Chondrocyte (in vitro differentiated cells): ENCODE results near the gene MTM1. TPM values are rescaled to one million over a fixed set of nuclear protein-coding genes. Genes with fewer than 3 reads are reported as not detected.

Experiments used
- DNase-seq: peaks from one replicate; pipeline ENCODE4 v3.0.0; 2021; ENCODE audit warnings: mixed read lengths, low spot score
- H3K27ac Mint-ChIP-seq: one replicate; pipeline ENCODE4 v1.8.0; 2021; ENCODE audit warnings: mild to moderate bottlenecking, moderate library complexity, mixed read lengths; ENCODE audit not compliant: unreplicated experiment
- H3K27me3 Mint-ChIP-seq: 2 replicates; pipeline ENCODE4 v1.8.0; 2021; ENCODE audit warnings: low read depth, mixed read lengths
- H3K36me3 Mint-ChIP-seq: 2 replicates; pipeline ENCODE4 v1.8.0; 2021; ENCODE audit warnings: low read depth, mixed read lengths
- H3K4me1 Mint-ChIP-seq: 2 replicates; pipeline ENCODE4 v1.8.0; 2021; ENCODE audit warnings: low read depth, mild to moderate bottlenecking, mixed read lengths
- H3K4me3 Mint-ChIP-seq: one replicate; pipeline ENCODE4 v1.8.0; 2021; ENCODE audit warnings: mild to moderate bottlenecking, moderate library complexity, mixed read lengths; ENCODE audit not compliant: unreplicated experiment
- H3K9me3 Mint-ChIP-seq: 2 replicates; pipeline ENCODE4 v1.8.0; 2021; ENCODE audit warnings: low read depth, mixed read lengths
- CTCF ChIP-seq: fragments of 200-600 bp; sonication (generic); IDR thresholded peaks from 2 replicates; pipeline ENCODE4 v1.5.0; 2021; ENCODE audit warnings: antibody characterized with exemption, mild to moderate bottlenecking, moderate library complexity
- total RNA-seq: library from RNA; stranded (reverse); gene quantifications from 3 replicates; pipeline ENCODE4 v1.2.1, GENCODE V29; 2021

Gene MTM1
- total RNA-seq, 1 donor from 2014 or later, result 10.1 TPM

GRCh38 chrX:150700107-150700506, 131.7 kb downstream of the MTM1 start:
- DNase-seq, result no peak
- no peaks in the 10 kb centered on the region for H3K27me3 Mint-ChIP-seq
- no peak for TF ChIP-seq CTCF
- H3K36me3 Mint-ChIP-seq, result peaks cover 2% of the 10 kb centered on the region
- H3K9me3 Mint-ChIP-seq, result peaks cover 8% of the 10 kb centered on the region
- H3K4me3 Mint-ChIP-seq, result no peak overlapping the region
- peaks cover 36% of the 10 kb centered on the region for H3K4me1 Mint-ChIP-seq
- H3K27ac Mint-ChIP-seq, result no peak overlapping the region

GRCh38 chrX:150701377-150701776, 133.0 kb downstream of the MTM1 start:
- DNase-seq, result no peak
- Mint-ChIP-seq H3K36me3 (peaks cover 6% of the 10 kb centered on the region), H3K27ac (no peak overlapping the region), H3K27me3 (no peaks in the 10 kb centered on the region), H3K4me1 (peaks cover 27% of the 10 kb centered on the region), H3K9me3 (peaks cover 10% of the 10 kb centered on the region), H3K4me3 (no peak overlapping the region)
- TF ChIP-seq CTCF, result no peak

DNA sequence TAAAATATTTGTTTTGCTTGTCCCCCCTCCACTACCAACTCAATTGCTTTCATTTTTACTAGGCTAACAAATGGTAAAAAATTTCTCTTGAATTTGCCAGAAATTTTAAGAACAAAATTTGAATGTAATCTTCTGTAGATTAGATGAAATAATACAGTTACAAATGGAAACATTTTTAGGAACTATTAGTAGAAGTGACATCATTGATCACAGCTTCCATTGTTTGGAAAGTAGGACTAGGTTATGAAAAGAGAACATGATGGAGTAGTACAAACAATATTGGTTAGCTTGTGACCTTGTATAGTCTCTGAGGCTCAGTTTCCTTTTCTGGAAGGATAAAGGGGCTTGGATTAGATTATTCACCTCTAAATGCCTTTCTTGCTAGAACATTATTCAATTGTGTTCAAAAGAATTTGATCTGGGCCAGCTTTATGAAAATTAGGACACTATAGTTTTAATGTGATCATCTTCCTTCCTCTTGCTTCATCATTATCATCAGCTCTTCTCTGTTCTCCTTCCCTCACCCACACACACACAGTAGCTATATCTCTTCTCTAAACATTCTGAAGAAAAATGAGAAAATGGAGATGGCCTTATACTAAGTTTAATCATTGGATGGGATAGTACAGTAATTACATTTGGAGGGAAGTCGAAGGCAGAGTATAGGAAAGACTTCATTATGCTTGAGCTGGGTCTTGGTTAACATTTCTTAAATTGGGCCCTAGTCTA, 134.7 kb downstream of the MTM1 start:
- H3K36me3 Mint-ChIP-seq, result peaks cover 8% of the 10 kb centered on the region
- no peaks in the 10 kb centered on the region for H3K27me3 Mint-ChIP-seq
- peaks cover 10% of the 10 kb centered on the region for H3K9me3 Mint-ChIP-seq
- no peak overlapping the region for H3K4me3 Mint-ChIP-seq
- peak overlapping the region; percentile 87 for H3K27ac Mint-ChIP-seq
- DNase-seq, result no peak
- peaks cover 18% of the 10 kb centered on the region for H3K4me1 Mint-ChIP-seq
- no peak for TF ChIP-seq CTCF

DNA sequence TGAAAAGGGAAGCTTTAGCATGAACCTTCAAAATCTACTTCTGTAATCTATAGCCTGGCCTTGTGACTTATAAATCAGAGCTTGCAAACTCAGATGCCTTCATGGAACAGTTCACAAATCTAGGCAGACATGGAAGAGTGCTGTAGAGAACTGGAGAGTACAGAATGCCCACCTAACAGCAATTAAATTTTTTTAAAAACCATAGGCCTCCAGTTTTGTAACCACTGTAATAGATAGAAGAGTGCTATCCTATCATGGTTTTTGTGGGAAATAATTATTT, 135.2 kb downstream of the MTM1 start:
- Mint-ChIP-seq H3K9me3 (peaks cover 10% of the 10 kb centered on the region), H3K36me3 (peaks cover 8% of the 10 kb centered on the region), H3K4me1 (peaks cover 18% of the 10 kb centered on the region), H3K27ac (peak overlapping the region; percentile 87), H3K27me3 (no peaks in the 10 kb centered on the region), H3K4me3 (no peak overlapping the region)
- TF ChIP-seq CTCF, result no peak
- no peak for DNase-seq

- no peak for DNase-seq
- Mint-ChIP-seq H3K36me3 (peaks cover 8% of the 10 kb centered on the region), H3K27ac (peak overlapping the region; percentile 87), H3K4me1 (peaks cover 18% of the 10 kb centered on the region), H3K9me3 (peaks cover 10% of the 10 kb centered on the region), H3K27me3 (no peaks in the 10 kb centered on the region), H3K4me3 (no peak overlapping the region)
- no peak for TF ChIP-seq CTCF
Observed at GRCh38 chrX:150704030-150704613, 135.7 kb downstream of the MTM1 start.
